ENCODE measurements around the gene NOVA2.
A peak's percentile ranks its signal among the peaks of the same experiment; 100 is the strongest.

Gene NOVA2

DNA sequence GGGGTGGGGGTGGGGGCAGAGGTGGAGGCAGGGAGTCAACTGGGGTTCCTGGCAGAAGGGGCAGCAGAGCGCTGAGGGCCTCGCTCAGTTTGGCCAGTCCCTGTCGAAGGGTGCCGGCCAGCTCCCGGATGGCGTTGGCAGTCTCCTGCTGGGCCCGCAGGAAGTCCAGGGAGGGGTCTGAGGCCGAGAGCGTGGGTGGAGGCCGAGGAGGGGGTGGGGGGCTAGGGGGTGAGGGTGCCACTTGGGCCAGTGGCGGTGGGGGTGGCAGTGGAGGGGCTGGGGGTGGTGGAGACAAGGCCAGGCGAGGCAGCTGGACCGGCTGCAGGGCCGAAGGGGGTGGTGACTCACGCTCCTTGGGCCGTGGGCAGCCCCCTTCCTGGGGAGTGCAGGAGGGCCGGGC lies 82.8 kb downstream of the NOVA2 start:
- no peak for DNase-seq

DNA sequence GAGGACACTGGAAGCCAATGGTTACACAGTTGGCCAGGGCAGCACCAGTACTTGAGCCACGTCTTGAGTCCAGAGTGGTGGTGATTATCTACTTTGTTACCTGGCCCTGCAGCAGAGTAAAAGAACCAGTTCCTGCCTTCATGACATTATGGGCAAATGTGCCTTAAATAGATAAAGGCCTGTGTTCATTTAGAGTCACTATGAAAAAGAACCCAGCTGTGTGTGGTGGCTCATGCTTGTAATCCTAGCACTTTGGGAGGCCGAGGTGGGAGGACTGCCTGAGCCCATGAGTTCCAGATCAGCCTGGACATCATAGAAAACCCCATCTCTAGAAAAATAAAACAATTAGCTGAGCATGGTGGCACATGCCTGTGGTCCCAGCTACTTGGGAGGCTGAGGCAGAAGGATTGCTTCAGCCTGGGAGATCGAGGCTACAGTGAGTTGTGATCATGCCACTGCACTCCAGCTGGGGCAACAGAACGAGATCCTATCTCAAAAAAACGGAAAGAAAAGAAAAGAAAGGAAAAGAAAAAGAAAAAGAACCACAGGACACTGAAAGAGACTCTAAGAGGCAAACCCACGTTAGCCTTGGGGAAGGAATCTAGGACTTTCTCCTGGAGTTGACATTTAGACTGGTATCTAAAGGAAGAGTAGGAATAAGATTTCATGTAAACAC lies 84.3 kb downstream of the NOVA2 start:
- DNase-seq: no peak

DNA sequence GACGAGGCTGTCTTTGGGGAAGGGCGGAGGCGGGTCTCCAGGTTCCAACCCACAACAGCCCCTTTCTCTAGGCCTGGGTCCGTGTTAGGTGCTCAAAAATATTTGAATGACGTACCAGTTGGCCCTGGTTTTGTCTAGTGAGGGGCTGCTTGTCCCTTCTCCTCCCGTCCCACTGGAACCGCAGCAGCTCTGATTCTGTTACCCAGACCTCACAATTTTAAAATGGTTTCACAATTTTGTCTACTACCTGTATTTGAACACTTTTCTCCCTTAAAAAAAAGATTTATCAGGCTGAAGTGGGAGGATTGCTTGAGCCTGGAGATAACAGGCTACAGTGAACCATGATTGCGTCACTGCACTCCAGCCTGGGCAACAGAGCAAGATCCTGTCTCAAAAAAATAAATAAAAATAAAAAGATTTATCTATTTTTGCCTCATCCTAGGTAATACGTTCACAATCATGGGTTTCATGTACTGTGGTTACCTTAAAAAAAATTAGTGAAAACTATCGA lies 86.4 kb downstream of the NOVA2 start:
- no peak for DNase-seq

DNA sequence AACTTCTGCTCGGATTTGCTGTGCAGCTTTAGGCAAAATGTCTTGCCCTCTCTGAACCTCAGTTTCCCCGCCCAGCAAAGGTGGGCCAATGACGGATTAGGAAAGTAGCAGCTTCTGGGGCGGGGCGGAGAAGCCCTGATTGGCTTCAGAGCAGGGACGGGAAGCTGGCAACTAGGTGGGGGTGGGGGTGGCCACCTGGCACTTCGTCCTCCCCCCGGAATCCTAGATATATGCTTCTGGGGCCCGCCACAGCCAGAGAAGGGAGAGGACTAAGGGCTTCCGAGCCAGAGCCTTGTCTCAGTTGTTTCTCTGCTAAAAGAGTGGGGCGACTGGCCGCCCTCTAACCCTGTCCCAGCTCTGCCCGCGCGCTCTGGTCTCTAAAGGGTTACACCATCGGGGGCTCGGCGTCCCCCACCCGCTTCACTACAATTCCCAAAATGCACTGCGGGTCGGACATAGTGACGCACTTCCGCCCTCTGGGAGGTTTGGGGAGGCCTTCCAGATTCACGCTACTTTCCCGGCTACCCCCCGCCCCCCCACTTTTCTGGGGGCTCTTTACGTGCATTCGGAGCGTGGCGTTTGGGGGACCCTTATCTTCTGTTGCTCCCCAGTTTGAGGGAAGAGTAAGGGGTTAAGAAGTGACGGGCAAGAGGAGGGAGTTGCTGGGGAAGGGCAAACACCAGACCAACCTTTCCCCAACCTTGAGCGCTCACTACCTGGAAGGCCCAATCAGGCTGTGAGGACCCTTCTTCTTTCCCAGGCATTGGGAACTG lies 87.1 kb downstream of the NOVA2 start:
- DNase-seq: peak; percentile 89

DNA sequence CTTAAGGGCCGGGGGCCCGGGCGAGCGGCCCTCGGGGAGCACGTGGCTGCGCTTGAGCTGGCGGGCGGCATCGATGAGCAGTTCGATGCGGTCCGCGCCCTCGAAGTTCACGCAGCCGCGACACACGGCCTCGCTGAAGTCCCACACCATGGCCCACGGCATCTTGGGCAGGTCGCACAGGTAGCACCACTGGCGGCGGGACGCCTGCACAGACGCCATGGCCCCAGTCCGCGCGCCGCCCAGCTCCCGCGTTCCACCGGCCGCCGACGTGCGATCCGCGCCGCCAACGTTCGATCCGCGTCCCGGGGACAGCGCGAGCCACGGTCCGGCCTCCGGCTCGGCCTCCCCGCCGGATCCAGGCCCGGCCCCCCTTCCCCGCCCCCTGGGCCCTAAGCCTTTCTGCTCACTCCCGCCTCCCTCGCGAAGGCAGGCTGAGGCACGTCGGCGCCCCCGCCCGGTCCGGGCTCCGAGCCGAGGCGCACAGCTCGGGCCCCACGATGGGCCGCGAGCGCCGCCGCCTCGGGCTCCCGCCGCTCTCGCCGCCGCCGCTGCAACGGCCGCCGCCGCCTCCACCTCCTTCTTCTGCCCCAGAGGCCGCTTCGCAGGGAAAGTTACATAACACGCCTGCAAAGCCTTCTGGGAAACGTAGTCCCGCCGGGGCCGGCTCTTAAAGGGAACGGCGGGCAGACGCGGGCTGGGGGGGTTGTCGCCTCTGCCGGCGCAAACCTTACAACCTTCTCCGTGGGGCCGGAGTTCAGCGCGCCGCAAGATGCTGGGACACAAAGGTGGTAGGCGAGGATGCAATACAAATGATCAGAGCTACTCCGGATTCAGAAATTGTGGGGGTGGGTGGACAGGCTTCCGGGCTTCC lies 87.9 kb downstream of the NOVA2 start, which contains the start of gene IRF2BP1:
IRF2BP1 (minus strand) TSS at position 586 of the 871 bp plus-strand sequence; CDS start at position 219, 367 bp downstream.
- DNase-seq: peak; percentile 84

DNA sequence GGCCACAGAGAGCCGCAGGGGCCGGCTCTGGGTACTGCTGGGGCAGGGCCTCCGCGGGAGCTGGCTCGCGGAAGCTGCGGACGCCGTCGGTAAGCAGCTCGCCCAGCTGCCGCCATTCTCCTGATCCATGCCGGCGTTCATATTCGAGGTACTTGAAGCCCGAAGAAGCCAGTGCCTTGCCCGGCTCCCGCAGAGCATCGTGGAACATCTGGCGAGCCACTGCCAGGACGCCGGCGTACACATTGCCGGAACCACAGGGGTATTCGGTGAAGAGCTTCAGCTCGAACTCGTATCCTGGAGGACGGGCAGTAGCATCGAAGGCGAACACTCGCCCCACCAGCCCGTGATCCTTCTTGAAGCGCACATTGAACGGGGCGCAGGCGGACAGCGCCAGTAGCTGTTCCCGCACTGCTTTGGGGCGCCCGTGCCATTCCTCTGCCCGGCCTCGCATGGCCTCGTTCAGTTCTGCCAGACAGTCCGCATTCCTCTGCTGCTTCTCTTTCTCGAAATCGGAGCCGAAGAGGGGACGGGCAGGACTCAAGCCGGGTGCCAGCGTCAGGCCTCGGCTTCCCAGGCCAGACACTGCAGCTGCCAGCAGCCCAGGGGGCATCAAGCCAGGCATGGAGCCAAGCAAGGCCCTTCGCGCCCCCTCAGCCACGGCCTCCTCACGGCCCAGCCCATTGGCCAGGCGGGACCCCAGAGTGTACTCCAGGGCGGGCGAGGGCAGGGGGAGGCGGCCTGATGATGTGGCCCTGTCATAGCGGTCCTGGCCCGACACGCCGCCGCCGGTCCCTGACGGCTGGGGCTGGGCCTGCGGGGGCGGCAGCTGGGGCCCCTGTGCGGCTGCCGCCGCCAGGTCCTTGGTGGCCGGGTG lies 88.7 kb downstream of the NOVA2 start:
- DNase-seq: no peak

DNA sequence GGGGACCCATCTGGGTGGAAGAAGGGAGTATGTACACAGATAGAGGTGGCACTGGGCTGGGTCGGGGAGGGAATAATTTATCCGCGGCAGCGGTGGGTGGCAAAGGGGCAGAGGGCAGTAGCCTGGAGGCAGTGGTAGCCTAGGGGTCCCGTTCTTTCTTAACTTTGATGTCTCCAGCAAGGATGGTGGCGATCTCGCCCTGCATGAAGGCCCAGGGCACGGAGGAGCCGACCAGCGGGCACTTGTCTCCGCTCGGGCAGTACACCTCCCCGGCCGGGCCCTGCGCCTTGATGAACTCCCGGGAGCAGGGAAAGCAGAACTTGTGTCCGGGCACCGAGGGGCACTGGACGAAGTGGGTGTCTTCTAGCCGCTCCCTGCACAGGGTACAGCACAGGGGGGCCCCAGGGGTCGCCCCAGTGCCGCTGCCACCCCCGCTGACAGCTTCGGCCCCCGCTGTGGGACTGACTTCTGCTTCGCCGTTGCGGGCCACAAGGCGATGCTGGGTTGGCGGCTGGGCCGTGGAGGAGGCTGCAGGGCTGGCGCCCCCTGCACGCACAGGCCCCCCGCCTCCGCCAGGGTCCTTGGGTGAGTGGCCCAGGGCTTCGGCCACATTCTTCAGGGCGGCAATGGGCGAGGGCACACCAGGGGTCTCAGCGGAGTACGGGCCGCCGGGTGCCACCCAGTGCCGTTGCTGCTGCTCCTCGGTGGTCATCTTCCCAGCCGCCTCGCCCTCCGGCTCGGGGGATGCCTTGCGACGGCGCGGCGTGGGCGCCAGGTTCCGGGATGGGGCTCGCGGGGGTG lies 89.6 kb downstream of the NOVA2 start:
- no peak for DNase-seq

Measured in right kidney (tissue), 1 donor.